ENCODE results near the gene TCERG1L.

Gene TCERG1L

DNA sequence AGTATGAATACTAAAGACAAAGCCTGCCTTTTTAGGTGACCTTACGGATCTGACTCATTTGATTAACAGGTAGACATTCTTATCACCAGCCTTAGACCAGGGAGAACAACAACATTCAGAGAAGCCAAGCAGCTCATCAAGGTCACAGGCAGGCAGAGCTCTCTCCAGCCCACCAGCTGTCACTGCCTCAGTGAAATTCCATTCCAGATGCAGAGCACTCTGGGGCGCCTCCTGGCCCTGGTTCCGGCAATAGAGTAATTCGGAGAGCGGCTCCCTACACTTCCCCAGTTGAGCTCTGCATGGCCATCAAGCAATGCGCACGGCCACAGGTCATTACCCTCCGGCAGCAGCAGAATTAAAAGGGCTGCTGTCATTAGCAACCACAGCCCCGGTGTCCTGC lies 164.7 kb downstream of the TCERG1L start:
- TF ChIP-seq, protein P1, sequence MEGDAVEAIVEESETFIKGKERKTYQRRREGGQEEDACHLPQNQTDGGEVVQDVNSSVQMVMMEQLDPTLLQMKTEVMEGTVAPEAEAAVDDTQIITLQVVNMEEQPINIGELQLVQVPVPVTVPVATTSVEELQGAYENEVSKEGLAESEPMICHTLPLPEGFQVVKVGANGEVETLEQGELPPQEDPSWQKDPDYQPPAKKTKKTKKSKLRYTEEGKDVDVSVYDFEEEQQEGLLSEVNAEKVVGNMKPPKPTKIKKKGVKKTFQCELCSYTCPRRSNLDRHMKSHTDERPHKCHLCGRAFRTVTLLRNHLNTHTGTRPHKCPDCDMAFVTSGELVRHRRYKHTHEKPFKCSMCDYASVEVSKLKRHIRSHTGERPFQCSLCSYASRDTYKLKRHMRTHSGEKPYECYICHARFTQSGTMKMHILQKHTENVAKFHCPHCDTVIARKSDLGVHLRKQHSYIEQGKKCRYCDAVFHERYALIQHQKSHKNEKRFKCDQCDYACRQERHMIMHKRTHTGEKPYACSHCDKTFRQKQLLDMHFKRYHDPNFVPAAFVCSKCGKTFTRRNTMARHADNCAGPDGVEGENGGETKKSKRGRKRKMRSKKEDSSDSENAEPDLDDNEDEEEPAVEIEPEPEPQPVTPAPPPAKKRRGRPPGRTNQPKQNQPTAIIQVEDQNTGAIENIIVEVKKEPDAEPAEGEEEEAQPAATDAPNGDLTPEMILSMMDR (IDR thresholded peaks at IDR 0.05; ENCODE audit: low read depth, low read length) = no peak
- no peak for DNase-seq (ENCODE audit: low read depth in 2 of 2)
- H3K4me3 ChIP-seq (replicated peaks in 1 of 2; ENCODE audit: low read depth in 2 of 2, low read length in 2 of 2) = no peak overlapping the region

DNA sequence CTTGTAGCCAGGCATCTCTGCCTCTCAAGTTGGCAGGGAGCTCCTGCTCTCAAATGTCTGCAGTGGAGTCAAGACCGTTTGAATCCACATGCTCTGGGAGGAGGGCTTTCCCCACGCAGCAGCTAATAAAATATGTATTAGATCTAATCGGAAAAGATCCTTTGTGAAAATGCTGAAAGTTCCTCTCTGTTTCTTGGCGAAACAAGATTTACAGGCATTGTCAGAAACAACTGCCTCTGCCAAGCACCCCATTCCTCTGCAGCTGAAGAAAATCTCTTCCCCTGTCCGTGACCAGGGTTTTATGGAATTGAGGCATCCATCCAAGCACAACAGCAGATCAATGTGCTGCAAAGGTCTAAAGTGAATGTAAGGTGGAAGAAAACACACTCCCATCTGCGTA lies 165.8 kb downstream of the TCERG1L start:
- TF ChIP-seq, protein P1 (IDR thresholded peaks at IDR 0.05; ENCODE audit: low read depth, low read length) = no peak
- H3K4me3 ChIP-seq (replicated peaks in 1 of 2; ENCODE audit: low read depth in 2 of 2, low read length in 2 of 2) = no peak overlapping the region
- DNase-seq (ENCODE audit: low read depth in 2 of 2) = no peak

- no peak for DNase-seq (ENCODE audit: low read depth in 2 of 2)
- TF ChIP-seq, protein P1 (IDR thresholded peaks at IDR 0.05; ENCODE audit: low read depth, low read length) = no peak
- H3K4me3 ChIP-seq (replicated peaks in 1 of 2; ENCODE audit: low read depth in 2 of 2, low read length in 2 of 2) = no peak overlapping the region
Observed at GRCh38 chr10:131144711-131145375, 166.7 kb downstream of the TCERG1L start.

- no peak for DNase-seq (ENCODE audit: low read depth in 2 of 2)
- TF ChIP-seq, protein P1 (IDR thresholded peaks at IDR 0.05; ENCODE audit: low read depth, low read length) = no peak
- H3K4me3 ChIP-seq (replicated peaks in 1 of 2; ENCODE audit: low read depth in 2 of 2, low read length in 2 of 2) = no peak overlapping the region
Observed at GRCh38 chr10:131144196-131144595, 167.3 kb downstream of the TCERG1L start.

DNA sequence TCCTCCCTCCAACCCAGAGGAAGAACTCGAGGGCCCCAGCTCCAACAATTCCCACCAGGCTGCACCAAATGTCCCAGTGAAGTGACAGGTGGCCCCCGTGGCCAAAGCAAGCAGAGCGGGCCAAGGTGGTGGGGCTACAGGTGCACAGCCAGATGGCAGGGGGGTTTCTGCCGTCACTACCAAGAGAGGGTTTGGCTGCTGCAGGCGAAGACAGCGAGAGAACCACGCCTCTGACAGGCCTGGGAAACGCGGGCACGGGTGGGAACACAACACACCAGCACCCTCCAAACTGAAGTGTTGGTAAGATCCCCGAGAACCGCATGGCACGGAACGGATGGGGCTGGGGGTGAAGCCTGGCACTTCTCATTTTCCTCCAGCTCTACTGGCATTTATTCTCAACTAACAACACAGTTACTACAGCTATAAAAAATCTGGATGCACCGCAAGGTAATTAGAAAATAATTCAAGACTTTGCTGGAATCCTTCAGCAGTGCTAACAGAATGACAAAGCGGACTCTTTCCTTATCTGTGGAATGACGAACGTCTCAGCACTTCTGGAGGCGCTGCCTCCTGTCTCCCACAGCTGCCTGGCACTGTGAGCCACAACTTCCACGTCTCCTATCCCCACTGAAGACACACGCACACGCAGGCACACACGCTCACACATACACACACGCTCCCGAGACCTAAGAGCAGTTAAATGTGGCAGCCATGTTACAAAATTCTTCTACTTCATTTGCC lies 167.9 kb downstream of the TCERG1L start:
- DNase-seq (ENCODE audit: low read depth in 2 of 2) = no peak
- TF ChIP-seq, protein P1 (IDR thresholded peaks at IDR 0.05; ENCODE audit: low read depth, low read length) = no peak
- H3K4me3 ChIP-seq (replicated peaks in 1 of 2; ENCODE audit: low read depth in 2 of 2, low read length in 2 of 2) = no peak overlapping the region

DNA sequence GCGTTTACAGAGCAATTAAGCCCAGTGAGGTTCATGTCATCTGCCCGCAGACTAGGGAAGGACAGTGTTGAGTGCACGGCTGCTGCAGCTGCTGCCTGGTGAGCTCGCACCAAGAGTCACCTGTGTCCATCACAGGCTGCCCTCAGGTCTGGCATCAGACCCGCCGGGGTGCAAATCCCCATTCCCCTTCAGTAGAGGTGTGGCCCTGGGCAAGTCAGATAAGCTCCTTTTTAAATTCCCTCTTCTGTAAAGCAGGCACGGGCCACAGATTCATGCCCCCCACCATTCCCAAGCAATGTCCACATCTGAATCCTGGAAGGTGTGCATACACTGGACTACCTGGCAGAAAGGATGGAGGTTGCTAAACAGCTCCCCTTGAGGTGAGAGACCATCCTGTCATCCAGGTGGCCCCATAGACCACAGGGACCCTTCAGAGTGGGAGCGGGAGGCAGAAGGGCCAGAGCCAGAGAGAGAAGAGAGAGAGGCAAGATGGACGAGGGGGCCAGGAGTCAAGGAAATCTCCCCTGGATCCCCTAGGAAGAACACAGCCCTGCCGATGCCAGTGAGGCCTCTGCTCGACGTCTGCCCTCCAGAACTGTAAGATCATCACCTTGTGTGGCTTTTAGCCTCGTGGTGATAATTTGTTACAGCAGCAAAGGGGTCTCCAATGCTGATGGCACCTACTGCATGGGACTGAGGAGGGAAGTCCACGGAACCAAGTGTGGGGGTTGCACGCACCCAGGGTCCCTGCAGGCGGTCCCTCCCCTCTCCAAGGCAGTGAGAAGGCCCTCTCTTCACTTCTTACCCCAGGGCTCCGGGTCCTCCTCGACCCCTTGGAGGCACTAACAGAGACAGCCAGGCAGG lies 168.8 kb downstream of the TCERG1L start:
- TF ChIP-seq, protein P1 (IDR thresholded peaks at IDR 0.05; ENCODE audit: low read depth, low read length) = no peak
- H3K4me3 ChIP-seq (replicated peaks in 1 of 2; ENCODE audit: low read depth in 2 of 2, low read length in 2 of 2) = no peak overlapping the region
- no peak for DNase-seq (ENCODE audit: low read depth in 2 of 2)
